NK-92 (cell line): ENCODE results near the gene ECE2.
"Not testable (repeated sequence)": the region's sequence is repeated elsewhere in the genome, so short reads cannot be mapped to it uniquely, and the experiment has no call there.

ENCODE experiments used
- DNase-seq: peaks from one replicate; lab custom pipeline; 2025; ENCODE audit not compliant: unreplicated experiment; lab: John Stamatoyannopoulos, UW

Gene ECE2

GRCh38 chr3:184335661-184336546 is 60.1 kb downstream of the ECE2 start:
- DNase-seq, result no peak

- no peak for DNase-seq
Observed at GRCh38 chr3:184336547-184337398, 61.0 kb downstream of the ECE2 start.

- no peak for DNase-seq
Observed at GRCh38 chr3:184337399-184337714, 61.5 kb downstream of the ECE2 start, which contains the start of gene FAM131A. FAM131A (plus strand) TSS chr3:184337600; CDS start chr3:184337631, 31 bp downstream.

GRCh38 chr3:184337981-184338380 is 62.2 kb downstream of the ECE2 start:
- no peak for DNase-seq

GRCh38 chr3:184338511-184338945 is 62.7 kb downstream of the ECE2 start:
- DNase-seq, result no peak

- no peak for DNase-seq
Observed at GRCh38 chr3:184339001-184339400, 63.2 kb downstream of the ECE2 start.

GRCh38 chr3:184339451-184340135 is 63.8 kb downstream of the ECE2 start:
- not testable (repeated sequence) for DNase-seq

GRCh38 chr3:184341925-184342324 is 66.1 kb downstream of the ECE2 start:
- DNase-seq, result no peak
